K562 (cell line): ENCODE results near the gene PKD2. TPM values are rescaled to one million over a fixed set of nuclear protein-coding genes. Genes with fewer than 3 reads are reported as not detected.

Experiments used
- ARHGAP35 ChIP-seq: fragments of 450-650 bp; IDR thresholded peaks from 2 replicates; pipeline ENCODE4 v1.6.1; 2018; ENCODE audit not compliant: partially characterized antibody
- ARID2 ChIP-seq: fragments of 450-650 bp; IDR thresholded peaks from 2 replicates; pipeline ENCODE4 v1.6.1; 2017; ENCODE audit warnings: antibody characterized with exemption, mild to moderate bottlenecking
- RAD51 ChIP-seq: fragments of 450-650 bp; IDR thresholded peaks from 2 replicates; pipeline ENCODE4 v1.7.1; 2016; ENCODE audit warnings: low read depth, mild to moderate bottlenecking, borderline replicate concordance
- TAF1 ChIP-seq: IDR thresholded peaks from 2 replicates; pipeline ENCODE4 v1.6.1; 2011; ENCODE audit warnings: mild to moderate bottlenecking, low read length, moderate library complexity; ENCODE audit not compliant: insufficient read depth, control insufficient read depth, severe bottlenecking; ENCODE audit errors: extremely low read depth
- ZNF232 ChIP-seq: sonication (generic); formaldehyde crosslinking; IDR thresholded peaks from 2 replicates; pipeline ENCODE4 v1.8.0; 2022; ENCODE audit warnings: mild to moderate bottlenecking, missing genetic modification reagents
- polyA plus RNA-seq, 8 experiments: library from polyadenylated mRNA; depleted of rRNA in 4 of 8; stranded (reverse) in 5 of 8; unstranded in 3 of 8; fragments of >200 nt; fragmentation: Nextera tagmentation in 2 of 8; fragmentation: Illumina TruSeq in 1 of 8; extraction: Ambion mirVana in 2 of 8; extraction: Trizol in 1 of 8; gene quantifications; 2 replicates each; pipeline versions ENCODE4 v1.2.1 to v1.2.3, GENCODE V29; 2011 to 2014; ENCODE audit warnings: inconsistent platforms in 1 of 8, missing spikeins in 1 of 8
- total RNA-seq, 7 experiments: library from RNA; depleted of rRNA in 6 of 7; stranded (reverse); fragments of >200 nt in 6 of 7; fragmentation: Illumina TruSeq in 2 of 7; extraction: Trizol in 2 of 7; gene quantifications; 2 replicates each; pipeline versions ENCODE4 v1.2.1 to v1.2.3, GENCODE V29; 2011 to 2021; ENCODE audit warnings: low replicate concordance in 1 of 7
- TF ChIP-seq, protein P1 (sequence below): fragments of 450-650 bp; IDR thresholded peaks from 2 replicates; pipeline ENCODE4 v1.6.1; 2016; ENCODE audit warnings: borderline replicate concordance
- TF ChIP-seq, protein P2 (sequence below): IDR thresholded peaks from 2 replicates; pipeline ENCODE4 v1.6.1; 2016; ENCODE audit warnings: missing genetic modification characterization, missing compliant biosample characterization

PKD2 gene
- total and polyA plus RNA-seq, 9 of the 15 experiments (the other 6 are each of a cell fraction or from before 2014, with no cell fraction given) = 0.11 to 1.2 (median 0.47) TPM

DNA sequence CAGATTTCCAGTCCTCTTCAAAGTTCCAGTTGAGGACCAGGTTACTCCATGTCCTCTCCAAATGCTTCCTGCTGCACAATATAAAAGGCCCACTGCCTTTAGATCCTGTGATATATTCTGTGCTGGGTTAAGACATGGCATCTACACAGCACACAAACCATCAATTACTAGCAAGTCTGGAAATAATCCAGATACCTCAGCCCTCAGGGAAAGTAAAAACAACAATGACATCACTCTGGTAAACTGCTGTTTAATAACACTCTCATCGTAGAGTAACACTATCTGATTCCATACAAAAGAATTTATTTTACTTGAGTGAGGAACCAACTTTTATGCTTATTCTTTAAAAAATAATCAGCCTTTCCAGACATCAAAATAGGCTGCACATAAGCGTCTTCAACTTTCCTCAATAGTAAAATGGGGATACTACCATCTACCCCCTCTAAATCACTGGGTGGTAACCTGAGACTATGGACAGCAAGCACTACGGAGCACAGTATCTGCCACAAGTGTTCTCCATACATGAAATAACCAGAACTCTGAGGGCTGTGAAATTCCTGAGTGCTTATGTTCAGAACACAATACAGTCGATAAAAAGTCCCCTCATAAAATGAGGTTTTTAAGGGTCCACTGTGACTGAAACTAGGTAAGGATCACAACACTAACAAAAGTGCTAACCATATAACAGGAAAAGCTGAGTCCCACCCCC is 97.6 kb downstream of the PKD2 start (continued):
- TF ChIP-seq, protein P1, sequence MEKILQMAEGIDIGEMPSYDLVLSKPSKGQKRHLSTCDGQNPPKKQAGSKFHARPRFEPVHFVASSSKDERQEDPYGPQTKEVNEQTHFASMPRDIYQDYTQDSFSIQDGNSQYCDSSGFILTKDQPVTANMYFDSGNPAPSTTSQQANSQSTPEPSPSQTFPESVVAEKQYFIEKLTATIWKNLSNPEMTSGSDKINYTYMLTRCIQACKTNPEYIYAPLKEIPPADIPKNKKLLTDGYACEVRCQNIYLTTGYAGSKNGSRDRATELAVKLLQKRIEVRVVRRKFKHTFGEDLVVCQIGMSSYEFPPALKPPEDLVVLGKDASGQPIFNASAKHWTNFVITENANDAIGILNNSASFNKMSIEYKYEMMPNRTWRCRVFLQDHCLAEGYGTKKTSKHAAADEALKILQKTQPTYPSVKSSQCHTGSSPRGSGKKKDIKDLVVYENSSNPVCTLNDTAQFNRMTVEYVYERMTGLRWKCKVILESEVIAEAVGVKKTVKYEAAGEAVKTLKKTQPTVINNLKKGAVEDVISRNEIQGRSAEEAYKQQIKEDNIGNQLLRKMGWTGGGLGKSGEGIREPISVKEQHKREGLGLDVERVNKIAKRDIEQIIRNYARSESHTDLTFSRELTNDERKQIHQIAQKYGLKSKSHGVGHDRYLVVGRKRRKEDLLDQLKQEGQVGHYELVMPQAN = no peak
- TF ChIP-seq ARHGAP35 = no peak
- no peak for TF ChIP-seq TAF1
- no peak for TF ChIP-seq RAD51
- no peak for TF ChIP-seq ZNF232
- TF ChIP-seq, protein P2, sequence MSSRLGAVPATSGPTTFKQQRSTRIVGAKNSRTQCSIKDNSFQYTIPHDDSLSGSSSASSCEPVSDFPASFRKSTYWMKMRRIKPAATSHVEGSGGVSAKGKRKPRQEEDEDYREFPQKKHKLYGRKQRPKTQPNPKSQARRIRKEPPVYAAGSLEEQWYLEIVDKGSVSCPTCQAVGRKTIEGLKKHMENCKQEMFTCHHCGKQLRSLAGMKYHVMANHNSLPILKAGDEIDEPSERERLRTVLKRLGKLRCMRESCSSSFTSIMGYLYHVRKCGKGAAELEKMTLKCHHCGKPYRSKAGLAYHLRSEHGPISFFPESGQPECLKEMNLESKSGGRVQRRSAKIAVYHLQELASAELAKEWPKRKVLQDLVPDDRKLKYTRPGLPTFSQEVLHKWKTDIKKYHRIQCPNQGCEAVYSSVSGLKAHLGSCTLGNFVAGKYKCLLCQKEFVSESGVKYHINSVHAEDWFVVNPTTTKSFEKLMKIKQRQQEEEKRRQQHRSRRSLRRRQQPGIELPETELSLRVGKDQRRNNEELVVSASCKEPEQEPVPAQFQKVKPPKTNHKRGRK (tag) = no peak
- TF ChIP-seq ARID2 = no peak
